B cell (primary cell): ENCODE measurements around the gene SELENON. TPM values are rescaled to one million over a fixed set of nuclear protein-coding genes. Genes with fewer than 3 reads are reported as not detected.

Source experiments
- ATAC-seq: fragments of 200-7000 bp; cut with Tn5 transposase; one replicate; pipeline ENCODE4 v1.10.0; 2021; ENCODE audit warnings: low read depth, mild to moderate bottlenecking, moderate number of reproducible peaks, moderate library complexity
- CTCF ChIA-PET: fragments of 350-600 bp; sonication (Branson Sonifier 250); formaldehyde crosslinking; loops from one replicate; lab custom pipeline; 2021; ENCODE audit warnings: antibody characterized with exemption, inconsistent platforms; lab: Charles Lee
- POLR2A ChIA-PET: fragments of 350-600 bp; sonication (Branson Sonifier 250); formaldehyde crosslinking; loops from one replicate; lab custom pipeline; 2021; ENCODE audit warnings: antibody characterized with exemption; lab: Charles Lee
- DNase-seq: peaks from one replicate; pipeline ENCODE4 v3.0.0; 2013
- H2AFZ ChIP-seq: 2 replicates; pipeline ENCODE4 v1.6.1; 2012; ENCODE audit warnings: mild to moderate bottlenecking, low read depth, low read length; ENCODE audit not compliant: insufficient read depth, poor library complexity, severe bottlenecking
- H3K27ac ChIP-seq, 2 donors: 1 replicate in 1 of 2; 2 replicates in 1 of 2; pipeline ENCODE4 v1.5.1; 2012 to 2013; ENCODE audit warnings: low read length in 2 of 2, mild to moderate bottlenecking in 2 of 2, moderate library complexity in 1 of 2
- H3K27me3 ChIP-seq, 4 experiments: fragments of 200-600 bp in 1 of 4; sonication (generic) in 1 of 4; replicated peaks in 1 of 4; 1 replicate in 2 of 4; 2 replicates in 2 of 4; pipeline versions ENCODE4 v1.6.1 to v1.7.0; 2013 to 2016; ENCODE audit warnings: low read length in 3 of 4, mild to moderate bottlenecking in 2 of 4, mixed read lengths in 1 of 4, moderate library complexity in 1 of 4; ENCODE audit not compliant: insufficient read depth in 4 of 4, control insufficient read depth in 3 of 4; ENCODE audit errors: control extremely low read depth in 1 of 4
- H3K36me3 ChIP-seq, 2 experiments: replicated peaks in 1 of 2; 1 replicate in 1 of 2; 2 replicates in 1 of 2; pipeline versions ENCODE4 v1.6.1 to v1.7.1; 2013; ENCODE audit warnings: low read length in 1 of 2; ENCODE audit not compliant: insufficient read depth in 2 of 2, control insufficient read depth in 1 of 2; ENCODE audit errors: control extremely low read depth in 1 of 2, extremely low read depth in 1 of 2
- H3K4me1 ChIP-seq, 2 donors: fragments of 200-600 bp in 1 of 2; sonication (generic) in 1 of 2; 1 replicate in 1 of 2; 2 replicates in 1 of 2; pipeline versions ENCODE4 v1.5.1 to v1.6.1; 2013 to 2017; ENCODE audit warnings: low read length in 2 of 2; ENCODE audit not compliant: control insufficient read depth in 2 of 2, insufficient read depth in 2 of 2
- H3K4me2 ChIP-seq: replicated peaks from 2 replicates; pipeline ENCODE3; 2012; ENCODE audit warnings: mild to moderate bottlenecking, low read depth, low read length; ENCODE audit not compliant: poor library complexity, severe bottlenecking
- H3K4me3 ChIP-seq, 5 experiments: fragments of 200-600 bp in 1 of 5; sonication (generic) in 1 of 5; 1 replicate in 3 of 5; 2 replicates in 2 of 5; pipeline versions ENCODE4 v1.5.1 to v1.7.0; 2011 to 2016; ENCODE audit warnings: low read length in 4 of 5, mild to moderate bottlenecking in 4 of 5, low read depth in 2 of 5, control low read depth in 1 of 5, moderate library complexity in 1 of 5; ENCODE audit not compliant: insufficient read depth in 1 of 5; ENCODE audit errors: control extremely low read depth in 1 of 5, extremely low read depth in 1 of 5
- H3K79me2 ChIP-seq: fragments of 200-600 bp; sonication (generic); one replicate; pipeline ENCODE4 v1.6.0; 2016; ENCODE audit warnings: low read length; ENCODE audit not compliant: control insufficient read depth, insufficient read depth
- H3K9ac ChIP-seq: fragments of 200-600 bp; sonication (generic); 2 replicates; pipeline ENCODE4 v1.6.1; 2017; ENCODE audit warnings: mild to moderate bottlenecking, low read length, moderate library complexity
- H3K9me3 ChIP-seq, 3 donors: one replicate each; pipeline versions ENCODE4 v1.6.1 to v1.7.1; 2013; ENCODE audit warnings: low read length in 2 of 3; ENCODE audit not compliant: control insufficient read depth in 2 of 3, insufficient read depth in 1 of 3; ENCODE audit errors: control extremely low read depth in 1 of 3
- H4K20me1 ChIP-seq: 2 replicates; pipeline ENCODE4 v1.6.0; 2012; ENCODE audit warnings: mild to moderate bottlenecking, low read length; ENCODE audit not compliant: insufficient read depth, control insufficient read depth, poor library complexity, severe bottlenecking
- H3K27ac Mint-ChIP-seq: one replicate; pipeline ENCODE4 v1.8.0; 2021; ENCODE audit warnings: mixed read lengths
- H3K27me3 Mint-ChIP-seq: one replicate; pipeline ENCODE4 v1.8.0; 2021; ENCODE audit warnings: mixed read lengths
- H3K4me1 Mint-ChIP-seq: one replicate; pipeline ENCODE4 v1.8.0; 2021; ENCODE audit warnings: mixed read lengths
- H3K4me3 Mint-ChIP-seq: one replicate; pipeline ENCODE4 v1.8.0; 2021; ENCODE audit warnings: mixed read lengths
- H3K9me3 Mint-ChIP-seq: one replicate; pipeline ENCODE4 v1.8.0; 2022; ENCODE audit warnings: mixed read lengths; ENCODE audit not compliant: insufficient read depth
- CTCF ChIP-seq: fragments of 200-600 bp; IDR thresholded peaks from one replicate; pipeline ENCODE4 v1.8.0; 2022; ENCODE audit warnings: antibody characterized with exemption, mild to moderate bottlenecking
- EZH2 ChIP-seq: IDR thresholded peaks from 2 replicates; pipeline ENCODE4 v1.6.1; 2012; ENCODE audit warnings: borderline replicate concordance, low read depth, mild to moderate bottlenecking, moderate library complexity, low read length; ENCODE audit not compliant: insufficient read depth, poor library complexity, severe bottlenecking
- WGBS: methylation state at CpG from one replicate; pipeline ENCODE4 v1.1.5; 2013; ENCODE audit warnings: missing lambda C conversion rate; ENCODE audit not compliant: insufficient coverage; 5-methylcytosine and 5-hydroxymethylcytosine counted together
- intact Hi-C: fragments of 100-400 bp; cut with micrococcal nuclease; formaldehyde crosslinking; loops from one replicate; pipeline ENCODE4 v1.10.0; 2022
- polyA plus RNA-seq: library from polyadenylated mRNA; depleted of rRNA; stranded (reverse); fragments of >200 nt; gene quantifications from 2 replicates; pipeline ENCODE4 v1.2.3, GENCODE V29; 2012
- total RNA-seq, 2 donors: library from RNA; stranded (reverse); fragments of 120-200 nt in 1 of 2; gene quantifications; 1 replicate in 1 of 2; 2 replicates in 1 of 2; pipeline versions ENCODE4 v1.2.3 to v1.2.4, GENCODE V29; 2013 to 2022

Gene SELENON
- total and polyA plus RNA-seq, 2 donors (not counting 1 experiment from before 2014, with no cell fraction given): 10.9 to 16.5 TPM

- Histone ChIP-seq H3K9me3 (no peaks in the 10 kb centered on the region), H3K4me1 (peaks cover 12 to 25% of the 10 kb centered on the region in 2 donors), H3K36me3 (peaks cover 0 to 3% of the 10 kb centered on the region in 2 experiments), H3K9ac (no peak overlapping the region), H2AFZ (no peak overlapping the region), H3K4me2 (no peak overlapping the region), H3K79me2 (no peaks in the 10 kb centered on the region), H3K27ac (no peak overlapping the region), H3K4me3 (no peak overlapping the region), H4K20me1 (no peaks in the 10 kb centered on the region), H3K27me3 (no peaks in the 10 kb centered on the region)
- ChIA-PET POLR2A (no interaction called here), CTCF (interaction anchor here (0.5 to 1.1 kb wide), 3 partner anchors 12 to 609 kb away, joined by 3 to 4 read pairs (median 3); no protein-coding TSS in a partner anchor)
- H3K9me3 Mint-ChIP-seq: no peaks in the 10 kb centered on the region
- H3K27me3 Mint-ChIP-seq: no peaks in the 10 kb centered on the region
- H3K4me3 Mint-ChIP-seq: no peak overlapping the region
- H3K4me1 Mint-ChIP-seq: peaks cover 23% of the 10 kb centered on the region
- ATAC-seq (no peak), DNase-seq (no peak)
- TF ChIP-seq EZH2 (no peak), CTCF (no peak)
- 90% methylated on average over 24 of the region's 24 CpGs for WGBS
- intact Hi-C loops: loop anchor here (5.0 to 10.0 kb wide), 2 partner anchors 412 to 569 kb away; partner anchors contain the start of gene RSRP1
- H3K27ac Mint-ChIP-seq: no peak overlapping the region
Observed at GRCh38 chr1:25813734-25814471, 13.9 kb downstream of the SELENON start.

- H3K4me1 Mint-ChIP-seq: peaks cover 23% of the 10 kb centered on the region
- H3K27me3 ChIP-seq: no peaks in the 10 kb centered on the region
- H3K27me3 Mint-ChIP-seq: no peaks in the 10 kb centered on the region
- H3K4me3 Mint-ChIP-seq: no peak overlapping the region
- peaks cover 16 to 25% of the 10 kb centered on the region in 2 donors for H3K4me1 ChIP-seq
- H3K36me3 ChIP-seq: peaks cover 0 to 3% of the 10 kb centered on the region in 2 experiments
- CTCF ChIA-PET: interaction anchor here (0.5 to 1.1 kb wide), 4 partner anchors 11 to 609 kb away, joined by 3 to 4 read pairs (median 3); no protein-coding TSS in a partner anchor
- no peaks in the 10 kb centered on the region for H3K9me3 Mint-ChIP-seq
- no peak overlapping the region for H3K27ac ChIP-seq
- no peaks in the 10 kb centered on the region for H3K79me2 ChIP-seq
- ATAC-seq (no peak), DNase-seq (no peak)
- TF ChIP-seq CTCF (no peak), EZH2 (no peak)
- no peaks in the 10 kb centered on the region for H4K20me1 ChIP-seq
- no peaks in the 10 kb centered on the region for H3K9me3 ChIP-seq
- 96% methylated on average over 7 of the region's 7 CpGs for WGBS
- H3K27ac Mint-ChIP-seq: no peak overlapping the region
- no peak overlapping the region for H3K4me3 ChIP-seq
- POLR2A ChIA-PET: no interaction called here
- intact Hi-C loops: loop anchor here (5.0 to 10.0 kb wide), 2 partner anchors 412 to 570 kb away; partner anchors contain the start of gene RSRP1
- no peak overlapping the region for H3K9ac ChIP-seq
- no peak overlapping the region for H3K4me2 ChIP-seq
- no peak overlapping the region for H2AFZ ChIP-seq
Observed at GRCh38 chr1:25814549-25815087, 14.6 kb downstream of the SELENON start.
